ENCODE results near the gene C1orf116.

C1orf116 gene

GRCh38 chr1:207031632-207032264, 808 bp downstream of the C1orf116 start:
- no peak for TF ChIP-seq CTCF (IDR thresholded peaks at IDR 0.05; ENCODE audit: control insufficient read depth, insufficient read depth, low read depth, low read length, missing control alignments)
- DNase-seq (ENCODE audit: low read depth), result no peak

GRCh38 chr1:207031016-207031415, 1.5 kb downstream of the C1orf116 start:
- TF ChIP-seq CTCF (IDR thresholded peaks at IDR 0.05; ENCODE audit: control insufficient read depth, insufficient read depth, low read depth, low read length, missing control alignments), result no peak
- no peak for DNase-seq (ENCODE audit: low read depth)
- H3K4me3 ChIP-seq (ENCODE audit: control insufficient read depth, low read depth, low read length), result no peak overlapping the region

More at GRCh38 chr1:207031632-207032264, 808 bp downstream of the C1orf116 start:
- H3K4me3 ChIP-seq (ENCODE audit: control insufficient read depth, low read depth, low read length), result no peak overlapping the region

GRCh38 chr1:207030522-207031009, 2.0 kb downstream of the C1orf116 start:
- no peak for DNase-seq (ENCODE audit: low read depth)
- no peak for TF ChIP-seq CTCF (IDR thresholded peaks at IDR 0.05; ENCODE audit: control insufficient read depth, insufficient read depth, low read depth, low read length, missing control alignments)
- no peak overlapping the region for H3K4me3 ChIP-seq (ENCODE audit: control insufficient read depth, low read depth, low read length)

- no peak for TF ChIP-seq CTCF (IDR thresholded peaks at IDR 0.05; ENCODE audit: control insufficient read depth, insufficient read depth, low read depth, low read length, missing control alignments)
- no peak overlapping the region for H3K4me3 ChIP-seq (ENCODE audit: control insufficient read depth, low read depth, low read length)
- DNase-seq (ENCODE audit: low read depth), result no peak
Observed at GRCh38 chr1:207029701-207030521, 2.6 kb downstream of the C1orf116 start.

- no peak for TF ChIP-seq CTCF (IDR thresholded peaks at IDR 0.05; ENCODE audit: control insufficient read depth, insufficient read depth, low read depth, low read length, missing control alignments)
- no peak overlapping the region for H3K4me3 ChIP-seq (ENCODE audit: control insufficient read depth, low read depth, low read length)
Observed at GRCh38 chr1:207028884-207029650, 3.5 kb downstream of the C1orf116 start.

GRCh38 chr1:207027921-207028320, 4.6 kb downstream of the C1orf116 start:
- no peak for DNase-seq (ENCODE audit: low read depth)
- no peak overlapping the region for H3K4me3 ChIP-seq (ENCODE audit: control insufficient read depth, low read depth, low read length)
- no peak for TF ChIP-seq CTCF (IDR thresholded peaks at IDR 0.05; ENCODE audit: control insufficient read depth, insufficient read depth, low read depth, low read length, missing control alignments)

More at GRCh38 chr1:207028884-207029650, 3.5 kb downstream of the C1orf116 start:
- no peak for DNase-seq (ENCODE audit: low read depth)

Data from AG09309 (cell line).